Gastroesophageal sphincter (tissue), 4 donors: ENCODE data around the gene SBK2. TPM values are rescaled to one million over a fixed set of nuclear protein-coding genes. Genes with fewer than 3 reads are reported as not detected.

ENCODE experiments used
- ATAC-seq: fragments of 150-250 bp; one replicate; pipeline ENCODE4 v1.9.1; 2016; ENCODE audit warnings: mild to moderate bottlenecking, moderate library complexity
- H3K27ac ChIP-seq, 4 donors: fragments of 200-600 bp; sonication (generic) in 3 of 4; 1 replicate in 3 of 4; 2 replicates in 1 of 4; pipeline ENCODE4 v1.5.1; 2016 to 2019
- H3K27me3 ChIP-seq: fragments of 200-600 bp; sonication (generic); one replicate; pipeline ENCODE4 v1.5.1; 2019
- H3K36me3 ChIP-seq, 2 donors: fragments of 200-600 bp; sonication (generic); one replicate each; pipeline ENCODE4 v1.5.1; 2019; ENCODE audit warnings: control low read depth in 1 of 2
- H3K4me1 ChIP-seq, 3 donors: fragments of 200-600 bp; sonication (generic); 1 replicate in 2 of 3; 2 replicates in 1 of 3; pipeline ENCODE4 v1.5.1; 2016 to 2019; ENCODE audit warnings: control low read depth in 2 of 3
- H3K4me3 ChIP-seq, 2 donors: fragments of 200-600 bp; sonication (generic); one replicate each; pipeline ENCODE4 v1.5.1; 2019; ENCODE audit warnings: mild to moderate bottlenecking in 1 of 2, moderate library complexity in 1 of 2
- H3K9me3 ChIP-seq, 3 donors: fragments of 200-600 bp; sonication (generic); one replicate each; pipeline ENCODE4 v1.5.1; 2017 to 2019; ENCODE audit warnings: control low read depth in 2 of 3
- EP300 ChIP-seq: sonication (generic); formaldehyde crosslinking; IDR thresholded peaks from one replicate; pipeline ENCODE4 v1.6.1; 2017; ENCODE audit warnings: antibody characterized with exemption, mild to moderate bottlenecking
- POLR2A ChIP-seq, 2 donors: fragments of 450-650 bp; IDR thresholded peaks; one replicate each; pipeline ENCODE4 v1.6.1; 2017; ENCODE audit warnings: antibody characterized with exemption in 2 of 2, mild to moderate bottlenecking in 2 of 2, moderate library complexity in 1 of 2
- POLR2AphosphoS5 ChIP-seq: sonication (generic); formaldehyde crosslinking; IDR thresholded peaks from one replicate; pipeline ENCODE4 v1.6.1; 2017; ENCODE audit warnings: antibody characterized with exemption
- WGBS, 2 donors: methylation state at CpG; one replicate each; pipeline ENCODE4 v1.1.5; 2018; ENCODE audit warnings: low coverage in 1 of 2; 5-methylcytosine and 5-hydroxymethylcytosine counted together
- total RNA-seq, 4 donors: library from RNA; depleted of rRNA; stranded (reverse); fragments of >200 nt; gene quantifications; one replicate each; pipeline ENCODE4 v1.1.0, GENCODE V29; 2016
- TF ChIP-seq, protein P1 (sequence below), 4 experiments: fragments of 200-600 bp in 2 of 4; fragments of 450-650 bp in 2 of 4; sonication (generic) in 1 of 4; IDR thresholded peaks; one replicate each; pipeline ENCODE4 v1.5.1; 2017 to 2019; ENCODE audit warnings: antibody characterized with exemption in 4 of 4, mild to moderate bottlenecking in 2 of 4, moderate library complexity in 2 of 4

SBK2 gene
- total RNA-seq, 4 donors from 2014 or later, result not detected

DNA sequence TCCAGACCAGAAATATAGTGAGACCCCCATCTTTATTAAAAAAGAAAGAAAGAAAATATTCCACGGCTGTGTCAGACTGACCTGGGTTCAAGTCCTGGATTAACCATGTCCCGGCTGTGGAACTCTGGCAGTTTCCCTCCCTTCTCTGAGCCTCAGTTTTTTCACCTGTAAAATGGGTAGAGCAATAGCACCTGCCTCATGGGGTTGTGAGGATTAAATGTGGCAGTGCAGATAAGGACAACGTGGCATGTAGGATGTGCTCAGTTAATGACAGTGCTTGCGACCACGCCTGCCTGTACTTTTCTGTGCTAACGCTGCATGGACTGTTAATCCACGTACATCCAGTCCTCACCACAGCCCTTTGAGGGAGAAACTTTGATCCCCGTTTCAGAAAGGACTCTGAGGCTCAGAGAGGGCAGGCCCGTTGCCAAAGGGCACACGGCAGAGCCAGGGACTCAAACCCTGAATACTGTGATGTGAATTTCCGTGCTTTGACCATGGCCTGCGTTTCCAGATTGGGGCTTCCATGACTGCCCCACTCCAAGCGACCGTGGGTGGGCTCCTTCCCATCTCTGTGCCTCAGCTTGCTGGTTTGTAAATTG, 16.1 kb downstream of the SBK2 start:
- H3K27ac ChIP-seq, result no peak overlapping the region
- no peak overlapping the region for H3K4me3 ChIP-seq
- WGBS, 2 donors, result 81 to 90% methylated on average over 6 to 13 of the region's 14 CpGs
- peaks cover 8% of the 10 kb centered on the region for H3K27me3 ChIP-seq
- H3K9me3 ChIP-seq, result no peaks in the 10 kb centered on the region
- ATAC-seq, result no peak
- no peaks in the 10 kb centered on the region for H3K36me3 ChIP-seq
- TF ChIP-seq POLR2AphosphoS5, result no peak
- TF ChIP-seq, protein P1, sequence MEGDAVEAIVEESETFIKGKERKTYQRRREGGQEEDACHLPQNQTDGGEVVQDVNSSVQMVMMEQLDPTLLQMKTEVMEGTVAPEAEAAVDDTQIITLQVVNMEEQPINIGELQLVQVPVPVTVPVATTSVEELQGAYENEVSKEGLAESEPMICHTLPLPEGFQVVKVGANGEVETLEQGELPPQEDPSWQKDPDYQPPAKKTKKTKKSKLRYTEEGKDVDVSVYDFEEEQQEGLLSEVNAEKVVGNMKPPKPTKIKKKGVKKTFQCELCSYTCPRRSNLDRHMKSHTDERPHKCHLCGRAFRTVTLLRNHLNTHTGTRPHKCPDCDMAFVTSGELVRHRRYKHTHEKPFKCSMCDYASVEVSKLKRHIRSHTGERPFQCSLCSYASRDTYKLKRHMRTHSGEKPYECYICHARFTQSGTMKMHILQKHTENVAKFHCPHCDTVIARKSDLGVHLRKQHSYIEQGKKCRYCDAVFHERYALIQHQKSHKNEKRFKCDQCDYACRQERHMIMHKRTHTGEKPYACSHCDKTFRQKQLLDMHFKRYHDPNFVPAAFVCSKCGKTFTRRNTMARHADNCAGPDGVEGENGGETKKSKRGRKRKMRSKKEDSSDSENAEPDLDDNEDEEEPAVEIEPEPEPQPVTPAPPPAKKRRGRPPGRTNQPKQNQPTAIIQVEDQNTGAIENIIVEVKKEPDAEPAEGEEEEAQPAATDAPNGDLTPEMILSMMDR (IDR thresholded peaks at IDR 0.05), result no peak
- no peak for TF ChIP-seq POLR2A (IDR thresholded peaks at IDR 0.05)
- TF ChIP-seq EP300, result no peak
- H3K4me1 ChIP-seq, result peaks cover 0 to 27% (median 5%) of the 10 kb centered on the region in 3 donors

DNA sequence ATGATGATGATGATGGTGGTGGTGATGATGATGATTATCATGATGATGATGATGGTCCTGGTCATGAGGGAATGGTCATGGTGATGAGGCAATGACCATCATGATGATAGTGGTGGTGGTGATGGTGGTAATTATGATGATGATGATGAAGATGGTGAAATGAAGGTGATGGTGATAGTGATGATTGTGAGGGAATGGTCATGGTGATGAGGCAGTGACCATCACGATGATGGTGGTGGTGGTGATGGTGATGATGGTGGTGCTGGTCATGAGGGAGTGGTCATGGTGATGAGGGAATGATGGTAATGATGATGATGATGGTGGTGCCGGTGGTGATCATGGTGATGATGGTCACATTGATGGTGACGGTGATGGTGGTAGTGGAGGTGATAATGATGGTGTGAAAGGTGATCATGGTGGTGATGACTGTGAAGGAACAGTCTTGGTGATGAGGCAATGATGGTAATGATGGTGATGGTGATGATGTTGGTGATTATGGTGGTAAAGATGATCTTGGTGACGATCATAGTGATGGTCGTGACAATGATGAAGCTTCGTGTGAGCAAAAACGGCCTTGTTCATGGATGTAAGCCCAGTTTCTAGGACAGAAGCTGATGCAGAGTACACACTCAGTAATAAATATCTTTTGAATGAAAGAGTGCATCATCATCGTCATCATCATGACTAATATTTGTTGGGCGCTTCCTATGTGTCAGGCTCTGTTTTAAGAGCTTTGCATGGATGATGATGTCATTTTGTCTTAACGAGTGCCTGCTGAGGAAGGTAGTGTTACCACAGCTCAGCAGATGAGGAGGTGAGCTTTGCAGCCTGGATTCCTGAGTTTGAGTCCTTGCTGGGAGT, 17.3 kb downstream of the SBK2 start:
- no peaks in the 10 kb centered on the region for H3K27me3 ChIP-seq
- 77 to 83% methylated on average over 9 to 10 of the region's 10 CpGs for WGBS, 2 donors

DNA sequence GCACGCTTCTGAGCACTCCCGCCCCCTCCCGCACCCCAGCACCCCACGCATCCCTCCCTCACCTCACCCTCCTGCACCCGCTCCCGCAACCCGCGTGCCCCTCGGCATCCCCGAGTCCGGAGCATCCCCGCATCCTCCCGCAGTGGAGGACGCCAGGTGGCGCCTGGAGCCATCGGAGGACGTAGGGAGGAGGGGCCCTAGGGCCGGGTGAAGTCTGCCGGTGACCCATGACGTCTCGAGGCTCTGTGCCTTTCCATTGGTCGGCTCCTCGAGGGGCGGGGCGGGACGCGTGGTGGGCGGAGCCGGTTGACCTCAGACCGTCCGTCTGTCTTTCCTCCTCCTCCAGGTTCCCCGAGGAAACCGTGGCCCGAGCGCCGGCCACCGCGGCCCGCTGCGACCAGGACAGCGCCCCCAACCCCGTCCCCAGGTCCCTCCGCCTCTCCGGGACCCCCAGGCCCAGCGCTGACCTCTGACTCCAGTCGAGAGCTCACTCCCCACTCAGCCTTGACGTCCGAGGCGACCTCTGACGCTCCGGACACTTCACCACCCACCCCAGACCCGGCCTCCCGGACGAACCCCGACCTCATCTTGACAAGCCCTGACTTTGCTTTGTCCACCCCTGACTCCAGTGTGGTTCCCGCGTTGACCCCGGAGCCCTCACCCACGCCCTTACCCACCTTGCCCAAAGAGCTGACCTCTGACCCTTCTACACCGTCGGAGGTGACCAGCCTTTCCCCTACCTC, 19.9 kb downstream of the SBK2 start:
- WGBS, 2 donors, result 22 to 57% methylated on average over 7 to 25 of the region's 61 CpGs
- Histone ChIP-seq H3K27me3 (no peaks in the 10 kb centered on the region), H3K4me3 (peak overlapping the region; percentile 21 to 58), H3K36me3 (peaks cover 0 to 19% of the 10 kb centered on the region in 2 donors), H3K9me3 (no peaks in the 10 kb centered on the region), H3K4me1 (peaks cover 0 to 22% (median 4%) of the 10 kb centered on the region in 3 donors), H3K27ac (peak overlapping the region; percentile 52 to 92 (median 90))
- ATAC-seq, result peak; percentile 99
- TF ChIP-seq POLR2A (IDR thresholded peaks at IDR 0.05) (peak in 1 of 2 donors; percentile 20), EP300 (no peak), POLR2AphosphoS5 (peak; percentile 33)
- TF ChIP-seq, protein P1 (IDR thresholded peaks at IDR 0.05), result peak in 3 of 4 experiments; percentile 90 to 97 (median 93)

More for the DNA sequence above, 17.3 kb downstream of the SBK2 start:
- no peak for ATAC-seq
- TF ChIP-seq, protein P1 (IDR thresholded peaks at IDR 0.05), result no peak
- no peak for TF ChIP-seq POLR2AphosphoS5
- TF ChIP-seq POLR2A (IDR thresholded peaks at IDR 0.05), result no peak
- TF ChIP-seq EP300, result no peak
- Histone ChIP-seq H3K9me3 (no peaks in the 10 kb centered on the region), H3K27ac (no peak overlapping the region), H3K36me3 (peaks cover 0 to 3% of the 10 kb centered on the region in 2 donors), H3K4me1 (peaks cover 0 to 22% (median 4%) of the 10 kb centered on the region in 3 donors), H3K4me3 (no peak overlapping the region)

DNA sequence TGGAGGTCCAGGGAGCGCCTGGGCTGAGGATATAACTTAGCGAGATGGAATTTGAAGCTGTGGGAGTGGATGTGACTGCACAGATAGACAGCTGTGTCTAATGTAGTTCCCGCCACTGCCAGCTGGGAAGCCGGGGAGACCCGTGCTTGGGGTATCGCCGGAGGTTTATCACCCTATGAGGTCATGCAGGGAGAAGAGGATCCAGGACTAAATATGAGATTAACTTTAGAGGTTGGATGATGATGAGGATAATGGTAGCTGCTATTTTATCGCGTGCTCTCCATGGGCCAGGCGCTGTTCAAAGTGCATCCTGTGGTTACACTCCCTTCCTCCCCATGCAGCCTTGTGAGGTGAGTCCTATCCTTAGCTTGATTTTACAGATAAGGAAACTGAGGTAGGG, 28.8 kb downstream of the SBK2 start:
- peaks cover 0 to 12% (median 0%) of the 10 kb centered on the region in 3 donors for H3K4me1 ChIP-seq
- no peak overlapping the region for H3K27ac ChIP-seq
- H3K4me3 ChIP-seq, result no peak overlapping the region
- ATAC-seq, result no peak
- no peaks in the 10 kb centered on the region for H3K9me3 ChIP-seq
- TF ChIP-seq EP300 (no peak), POLR2A (IDR thresholded peaks at IDR 0.05) (no peak), POLR2AphosphoS5 (no peak)
- TF ChIP-seq, protein P1 (IDR thresholded peaks at IDR 0.05), result no peak
- H3K36me3 ChIP-seq, result peaks cover 0 to 6% of the 10 kb centered on the region in 2 donors
- no peaks in the 10 kb centered on the region for H3K27me3 ChIP-seq
- WGBS, 2 donors, result 73 to 83% methylated on average over 6 to 7 of the region's 10 CpGs
